MM.1S (cell line): ENCODE data around the gene KCNG2.

Experiments used
- DNase-seq: peaks from one replicate; pipeline ENCODE4 v3.0.0-alpha.2; 2015
- H2AFZ ChIP-seq: fragments of 300-600 bp; sonication (generic); 2 replicates; pipeline ENCODE4 v1.6.0; 2016; ENCODE audit warnings: antibody characterized with exemption, low read length
- H3F3A ChIP-seq: fragments of 300-600 bp; sonication (generic); 2 replicates; pipeline ENCODE4 v1.6.1; 2016; ENCODE audit warnings: mild to moderate bottlenecking, antibody characterized with exemption, low read length, moderate library complexity, mixed read lengths; ENCODE audit not compliant: insufficient read depth
- H3K27ac ChIP-seq: fragments of 300-600 bp; sonication (generic); 2 replicates; pipeline ENCODE4 v1.5.1; 2016; ENCODE audit warnings: mild to moderate bottlenecking, low read length
- H3K27me3 ChIP-seq: fragments of 300-600 bp; sonication (generic); replicated peaks from 2 replicates; pipeline ENCODE4 v1.6.0; 2016; ENCODE audit warnings: low read length; ENCODE audit not compliant: insufficient read depth
- H3K36me3 ChIP-seq: fragments of 300-600 bp; sonication (generic); replicated peaks from 2 replicates; pipeline ENCODE4 v1.6.1; 2016; ENCODE audit warnings: mild to moderate bottlenecking, low read length, mixed read lengths; ENCODE audit not compliant: insufficient read depth
- H3K4me1 ChIP-seq: fragments of 300-600 bp; sonication (generic); 2 replicates; pipeline ENCODE4 v1.6.1; 2016; ENCODE audit warnings: low read length, mixed read lengths
- H3K4me2 ChIP-seq: fragments of 300-600 bp; sonication (generic); 2 replicates; pipeline ENCODE4 v1.6.0; 2016; ENCODE audit warnings: low read depth, low read length
- H3K4me3 ChIP-seq: fragments of 300-600 bp; sonication (generic); 2 replicates; pipeline ENCODE4 v1.5.1; 2016; ENCODE audit warnings: low read length, mixed read lengths
- H3K79me2 ChIP-seq: fragments of 300-600 bp; sonication (generic); 2 replicates; pipeline ENCODE4 v1.6.1; 2016; ENCODE audit warnings: mixed run types, low read length, mixed read lengths
- H3K9ac ChIP-seq: fragments of 300-600 bp; sonication (generic); 2 replicates; pipeline ENCODE4 v1.6.1; 2016; ENCODE audit warnings: low read length, mixed read lengths
- H3K9me2 ChIP-seq: fragments of 300-600 bp; sonication (generic); replicated peaks from 2 replicates; pipeline ENCODE4 v1.6.1; 2016; ENCODE audit warnings: mild to moderate bottlenecking, low read length, mixed read lengths; ENCODE audit not compliant: insufficient read depth
- H3K9me3 ChIP-seq: fragments of 300-600 bp; sonication (generic); replicated peaks from 2 replicates; pipeline ENCODE4 v1.6.1; 2016; ENCODE audit warnings: mild to moderate bottlenecking, low read length, mixed read lengths; ENCODE audit not compliant: insufficient read depth
- H4K20me1 ChIP-seq: fragments of 300-600 bp; sonication (generic); 2 replicates; pipeline ENCODE4 v1.6.1; 2016; ENCODE audit warnings: mild to moderate bottlenecking, low read length, moderate library complexity, mixed read lengths; ENCODE audit not compliant: insufficient read depth
- CTCF ChIP-seq: fragments of 300-600 bp; sonication (generic); IDR thresholded peaks from 2 replicates; pipeline ENCODE4 v1.5.1; 2016; ENCODE audit warnings: antibody characterized with exemption, low read length, mixed read lengths
- EZH2 ChIP-seq: fragments of 300-600 bp; sonication (generic); optimal IDR thresholded peaks from 2 replicates; pipeline ENCODE3; 2017; ENCODE audit warnings: low read depth, mild to moderate bottlenecking, antibody characterized with exemption, low read length, mixed read lengths
- EZH2phosphoT487 ChIP-seq: fragments of 300-600 bp; sonication (generic); IDR thresholded peaks from 2 replicates; pipeline ENCODE4 v1.6.1; 2018; ENCODE audit warnings: antibody characterized with exemption, low read length

KCNG2 gene

GRCh38 chr18:79941473-79942119, 143.9 kb downstream of the KCNG2 start:
- Histone ChIP-seq H3K9me2 (no peaks in the 10 kb centered on the region), H3F3A (no peaks in the 10 kb centered on the region), H3K27me3 (no peaks in the 10 kb centered on the region), H3K9me3 (no peaks in the 10 kb centered on the region), H3K27ac (no peak overlapping the region), H3K36me3 (no peaks in the 10 kb centered on the region), H3K4me2 (no peak overlapping the region), H3K9ac (no peak overlapping the region), H3K79me2 (peaks cover 11% of the 10 kb centered on the region), H3K4me3 (no peak overlapping the region), H2AFZ (no peak overlapping the region), H3K4me1 (no peaks in the 10 kb centered on the region), H4K20me1 (no peaks in the 10 kb centered on the region)
- no peak for TF ChIP-seq CTCF
- no peak for TF ChIP-seq EZH2phosphoT487
- no peak for TF ChIP-seq EZH2
- DNase-seq, result no peak

- Histone ChIP-seq H3F3A (no peaks in the 10 kb centered on the region), H3K4me2 (no peak overlapping the region), H3K9me3 (no peaks in the 10 kb centered on the region), H3K9me2 (no peaks in the 10 kb centered on the region), H3K79me2 (peaks cover 8% of the 10 kb centered on the region; the same call in 1 of the 2 replicates), H4K20me1 (no peaks in the 10 kb centered on the region), H3K27me3 (no peaks in the 10 kb centered on the region), H2AFZ (no peak overlapping the region), H3K4me3 (no peak overlapping the region), H3K9ac (no peak overlapping the region), H3K27ac (no peak overlapping the region), H3K4me1 (no peaks in the 10 kb centered on the region), H3K36me3 (no peaks in the 10 kb centered on the region)
- TF ChIP-seq EZH2 (no peak), CTCF (no peak), EZH2phosphoT487 (no peak)
- DNase-seq, result no peak
Measured at GRCh38 chr18:79942211-79942610, 144.5 kb downstream of the KCNG2 start.

DNA sequence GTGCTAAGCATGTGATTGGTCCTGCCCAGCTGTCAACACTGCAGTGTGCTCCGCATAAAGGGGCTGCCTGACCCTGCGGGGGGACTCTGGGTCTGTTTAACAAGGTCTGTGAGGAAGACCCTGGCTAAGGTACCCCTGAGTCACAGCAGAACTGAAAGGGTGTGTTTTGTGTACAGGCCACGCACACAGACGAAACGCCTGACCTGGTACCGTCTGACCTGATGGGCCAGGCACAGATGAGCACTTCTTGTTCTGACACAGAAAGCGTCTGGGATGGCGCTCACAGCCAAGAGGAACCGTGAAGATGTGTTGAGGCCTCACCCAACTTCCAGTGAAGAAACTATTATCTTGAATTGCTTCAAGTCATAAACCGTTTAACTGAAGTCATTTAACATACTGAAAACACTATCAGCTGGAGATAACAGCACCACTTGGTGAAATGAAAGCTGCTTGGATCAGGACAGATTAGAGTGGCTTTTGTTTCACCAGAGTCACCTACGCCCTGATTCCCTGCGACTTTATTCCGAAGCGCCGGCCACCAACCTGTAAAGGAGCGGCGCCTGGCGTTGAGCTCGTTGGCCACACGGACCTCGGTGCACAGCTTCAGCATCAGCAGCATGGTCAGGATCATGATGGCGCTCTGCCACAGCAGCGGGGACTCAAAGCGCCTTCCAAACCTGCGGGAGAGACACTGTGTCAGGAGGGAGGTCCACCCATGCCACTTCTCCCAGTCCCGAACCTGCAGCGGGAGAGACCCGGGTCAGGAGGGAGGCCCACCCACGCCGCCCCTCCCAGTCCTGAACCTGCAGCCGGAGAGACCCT, 145.3 kb downstream of the KCNG2 start:
- no peak overlapping the region for H2AFZ ChIP-seq
- H4K20me1 ChIP-seq, result no peaks in the 10 kb centered on the region
- H3K4me1 ChIP-seq, result no peaks in the 10 kb centered on the region
- TF ChIP-seq EZH2 (no peak), CTCF (no peak), EZH2phosphoT487 (no peak)
- no peak for DNase-seq
- H3K9me2 ChIP-seq, result no peaks in the 10 kb centered on the region
- H3K9me3 ChIP-seq, result no peaks in the 10 kb centered on the region
- H3K27ac ChIP-seq, result no peak overlapping the region
- H3K79me2 ChIP-seq, result peaks cover 4% of the 10 kb centered on the region; the same call in 1 of the 2 replicates
- no peak overlapping the region for H3K4me3 ChIP-seq
- H3K27me3 ChIP-seq, result no peaks in the 10 kb centered on the region
- H3F3A ChIP-seq, result no peaks in the 10 kb centered on the region
- H3K36me3 ChIP-seq, result no peaks in the 10 kb centered on the region
- H3K4me2 ChIP-seq, result no peak overlapping the region
- H3K9ac ChIP-seq, result no peak overlapping the region
